ENCODE measurements around the gene RTKN. TPM values are rescaled to one million over a fixed set of nuclear protein-coding genes. Genes with fewer than 3 reads are reported as not detected.
A peak's percentile ranks its signal among the peaks of the same experiment; 100 is the strongest.

RTKN gene
- total and polyA plus RNA-seq, 2 of the 13 experiments (the other 11 are each of a cell fraction or from before 2014, with no cell fraction given) = 159 to 166 TPM

DNA sequence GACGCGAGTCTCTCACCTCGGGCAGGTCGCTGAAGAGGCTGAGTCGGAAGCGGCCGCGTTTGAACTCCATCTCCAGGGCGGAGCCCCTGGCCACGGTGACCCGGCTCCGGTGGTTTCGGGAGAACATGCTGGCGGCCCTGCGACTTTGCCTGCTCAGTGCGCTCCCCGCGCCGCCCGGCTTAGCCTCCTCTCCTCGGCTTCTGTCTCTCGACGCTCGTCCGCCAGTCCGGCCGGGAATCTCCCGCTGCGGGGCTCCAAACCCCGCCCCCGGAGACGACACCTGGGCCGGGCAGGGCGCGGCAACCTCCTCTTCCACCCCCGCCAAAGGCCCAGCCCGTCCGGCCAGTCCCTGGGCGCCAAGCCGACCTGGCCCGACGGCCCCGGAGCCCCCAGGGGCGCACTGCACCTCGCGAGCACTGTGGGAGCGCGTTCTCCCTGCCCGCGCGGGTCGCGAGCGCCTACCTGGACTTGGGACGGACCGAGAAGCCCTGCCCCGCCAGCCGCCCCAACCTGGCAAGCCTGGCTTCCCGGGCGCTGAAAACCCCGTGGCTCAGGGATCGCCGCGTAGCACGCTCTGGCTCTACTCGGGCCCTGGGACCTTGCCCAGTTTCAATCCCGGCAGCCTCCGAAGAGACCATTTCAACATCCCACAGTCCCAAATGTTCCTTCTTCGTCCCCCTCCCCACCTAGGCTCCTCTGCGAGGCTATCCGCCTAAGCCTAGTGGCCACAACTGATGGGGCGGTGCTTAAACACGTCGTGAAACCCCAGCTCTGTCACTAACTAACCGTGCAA is at the start of gene RTKN (continued):
- TF ChIP-seq SSRP1 (CRISPR knock-in tag; IDR thresholded peaks at IDR 0.05) (no peak; the same call in 1 of the 2 replicates), ZNF33B (CRISPR knock-in tag; IDR thresholded peaks at IDR 0.05) (peak; percentile 72; the same call in 1 of the 2 replicates), GABPB1 (CRISPR knock-in tag; IDR thresholded peaks at IDR 0.05) (peak; percentile 78; the same call in 1 of the 2 replicates), RAD51 (IDR thresholded peaks at IDR 0.05; ENCODE audit: borderline replicate concordance) (no peak), TMF1 (CRISPR knock-in tag; IDR thresholded peaks at IDR 0.05; ENCODE audit: low read depth) (peak; percentile 31; the same call in 1 of the 2 replicates), ZNF230 (CRISPR knock-in tag; IDR thresholded peaks at IDR 0.05) (peak; percentile 90), ZNF460 (CRISPR knock-in tag; IDR thresholded peaks at IDR 0.05; ENCODE audit: borderline replicate concordance) (no peak), SIN3A (IDR thresholded peaks at IDR 0.05; ENCODE audit: borderline replicate concordance, low read depth, low read length) (peak; percentile 93), MAF1 (CRISPR knock-in tag; IDR thresholded peaks at IDR 0.05; ENCODE audit: borderline replicate concordance) (peak; percentile 47; the same call in 1 of the 2 replicates), ZNF124 (CRISPR knock-in tag; IDR thresholded peaks at IDR 0.05) (peak; percentile 75; the same call in 1 of the 2 replicates), SRSF4 (IDR thresholded peaks at IDR 0.05; ENCODE audit: low read depth, low read length, poor library complexity, severe bottlenecking) (no peak), ZNF775 (CRISPR knock-in tag; IDR thresholded peaks at IDR 0.05; ENCODE audit: borderline replicate concordance) (0 out of 2 replicates have a peak, but pooled peaks have one; percentile 73), TGIF2 (CRISPR knock-in tag; IDR thresholded peaks at IDR 0.05) (no peak; the same call in none of the 2 replicates), GATAD2A (CRISPR knock-in tag; IDR thresholded peaks at IDR 0.05) (peak; percentile 78), PHF8 (CRISPR knock-in tag; IDR thresholded peaks at IDR 0.05) (peak; percentile 82), EZH2 (conservative IDR thresholded peaks at IDR 0.05; ENCODE audit: low read depth, low read length) (no peak), SAP130 (CRISPR knock-in tag; IDR thresholded peaks at IDR 0.05; ENCODE audit: low read depth) (peak; percentile 93), ELF1 (CRISPR knock-in tag; IDR thresholded peaks at IDR 0.05) (peak; percentile 42), SALL1 (CRISPR knock-in tag; IDR thresholded peaks at IDR 0.05) (peak; percentile 86)
- TF ChIP-seq, protein P1, sequence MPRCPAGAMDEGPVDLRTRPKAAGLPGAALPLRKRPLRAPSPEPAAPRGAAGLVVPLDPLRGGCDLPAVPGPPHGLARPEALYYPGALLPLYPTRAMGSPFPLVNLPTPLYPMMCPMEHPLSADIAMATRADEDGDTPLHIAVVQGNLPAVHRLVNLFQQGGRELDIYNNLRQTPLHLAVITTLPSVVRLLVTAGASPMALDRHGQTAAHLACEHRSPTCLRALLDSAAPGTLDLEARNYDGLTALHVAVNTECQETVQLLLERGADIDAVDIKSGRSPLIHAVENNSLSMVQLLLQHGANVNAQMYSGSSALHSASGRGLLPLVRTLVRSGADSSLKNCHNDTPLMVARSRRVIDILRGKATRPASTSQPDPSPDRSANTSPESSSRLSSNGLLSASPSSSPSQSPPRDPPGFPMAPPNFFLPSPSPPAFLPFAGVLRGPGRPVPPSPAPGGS (CRISPR knock-in tag; IDR thresholded peaks at IDR 0.05) = peak; percentile 93; the same call in 1 of the 2 replicates
- TF ChIP-seq, protein P2, sequence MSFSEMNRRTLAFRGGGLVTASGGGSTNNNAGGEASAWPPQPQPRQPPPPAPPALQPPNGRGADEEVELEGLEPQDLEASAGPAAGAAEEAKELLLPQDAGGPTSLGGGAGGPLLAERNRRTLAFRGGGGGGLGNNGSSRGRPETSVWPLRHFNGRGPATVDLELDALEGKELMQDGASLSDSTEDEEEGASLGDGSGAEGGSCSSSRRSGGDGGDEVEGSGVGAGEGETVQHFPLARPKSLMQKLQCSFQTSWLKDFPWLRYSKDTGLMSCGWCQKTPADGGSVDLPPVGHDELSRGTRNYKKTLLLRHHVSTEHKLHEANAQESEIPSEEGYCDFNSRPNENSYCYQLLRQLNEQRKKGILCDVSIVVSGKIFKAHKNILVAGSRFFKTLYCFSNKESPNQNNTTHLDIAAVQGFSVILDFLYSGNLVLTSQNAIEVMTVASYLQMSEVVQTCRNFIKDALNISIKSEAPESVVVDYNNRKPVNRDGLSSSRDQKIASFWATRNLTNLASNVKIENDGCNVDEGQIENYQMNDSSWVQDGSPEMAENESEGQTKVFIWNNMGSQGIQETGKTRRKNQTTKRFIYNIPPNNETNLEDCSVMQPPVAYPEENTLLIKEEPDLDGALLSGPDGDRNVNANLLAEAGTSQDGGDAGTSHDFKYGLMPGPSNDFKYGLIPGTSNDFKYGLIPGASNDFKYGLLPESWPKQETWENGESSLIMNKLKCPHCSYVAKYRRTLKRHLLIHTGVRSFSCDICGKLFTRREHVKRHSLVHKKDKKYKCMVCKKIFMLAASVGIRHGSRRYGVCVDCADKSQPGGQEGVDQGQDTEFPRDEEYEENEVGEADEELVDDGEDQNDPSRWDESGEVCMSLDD (CRISPR knock-in tag; IDR thresholded peaks at IDR 0.05; ENCODE audit: borderline replicate concordance) = no peak; the same call in 1 of the 2 replicates
- TF ChIP-seq, protein P3, sequence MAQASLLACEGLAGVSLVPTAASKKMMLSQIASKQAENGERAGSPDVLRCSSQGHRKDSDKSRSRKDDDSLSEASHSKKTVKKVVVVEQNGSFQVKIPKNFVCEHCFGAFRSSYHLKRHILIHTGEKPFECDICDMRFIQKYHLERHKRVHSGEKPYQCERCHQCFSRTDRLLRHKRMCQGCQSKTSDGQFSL (CRISPR knock-in tag; IDR thresholded peaks at IDR 0.05) = no peak; the same call in 1 of the 2 replicates
- TF ChIP-seq, protein P4, sequence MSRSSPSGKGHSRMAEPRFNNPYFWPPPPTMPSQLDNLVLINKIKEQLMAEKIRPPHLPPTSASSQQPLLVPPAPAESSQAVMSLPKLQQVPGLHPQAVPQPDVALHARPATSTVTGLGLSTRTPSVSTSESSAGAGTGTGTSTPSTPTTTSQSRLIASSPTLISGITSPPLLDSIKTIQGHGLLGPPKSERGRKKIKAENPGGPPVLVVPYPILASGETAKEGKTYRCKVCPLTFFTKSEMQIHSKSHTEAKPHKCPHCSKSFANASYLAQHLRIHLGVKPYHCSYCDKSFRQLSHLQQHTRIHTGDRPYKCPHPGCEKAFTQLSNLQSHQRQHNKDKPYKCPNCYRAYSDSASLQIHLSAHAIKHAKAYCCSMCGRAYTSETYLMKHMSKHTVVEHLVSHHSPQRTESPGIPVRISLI (CRISPR knock-in tag; IDR thresholded peaks at IDR 0.05; ENCODE audit: borderline replicate concordance) = no peak; the same call in 1 of the 2 replicates
- TF ChIP-seq, protein P5, sequence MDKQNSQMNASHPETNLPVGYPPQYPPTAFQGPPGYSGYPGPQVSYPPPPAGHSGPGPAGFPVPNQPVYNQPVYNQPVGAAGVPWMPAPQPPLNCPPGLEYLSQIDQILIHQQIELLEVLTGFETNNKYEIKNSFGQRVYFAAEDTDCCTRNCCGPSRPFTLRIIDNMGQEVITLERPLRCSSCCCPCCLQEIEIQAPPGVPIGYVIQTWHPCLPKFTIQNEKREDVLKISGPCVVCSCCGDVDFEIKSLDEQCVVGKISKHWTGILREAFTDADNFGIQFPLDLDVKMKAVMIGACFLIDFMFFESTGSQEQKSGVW (CRISPR knock-in tag; IDR thresholded peaks at IDR 0.05; ENCODE audit: borderline replicate concordance) = peak; percentile 92
